AG08396 (cell line): ENCODE results near the gene PABPN1.

Source experiments
- DNase-seq: peaks from one replicate; pipeline ENCODE4 v3.0.0; 2012; ENCODE audit warnings: low spot score, mixed read lengths

The PABPN1 gene

DNA sequence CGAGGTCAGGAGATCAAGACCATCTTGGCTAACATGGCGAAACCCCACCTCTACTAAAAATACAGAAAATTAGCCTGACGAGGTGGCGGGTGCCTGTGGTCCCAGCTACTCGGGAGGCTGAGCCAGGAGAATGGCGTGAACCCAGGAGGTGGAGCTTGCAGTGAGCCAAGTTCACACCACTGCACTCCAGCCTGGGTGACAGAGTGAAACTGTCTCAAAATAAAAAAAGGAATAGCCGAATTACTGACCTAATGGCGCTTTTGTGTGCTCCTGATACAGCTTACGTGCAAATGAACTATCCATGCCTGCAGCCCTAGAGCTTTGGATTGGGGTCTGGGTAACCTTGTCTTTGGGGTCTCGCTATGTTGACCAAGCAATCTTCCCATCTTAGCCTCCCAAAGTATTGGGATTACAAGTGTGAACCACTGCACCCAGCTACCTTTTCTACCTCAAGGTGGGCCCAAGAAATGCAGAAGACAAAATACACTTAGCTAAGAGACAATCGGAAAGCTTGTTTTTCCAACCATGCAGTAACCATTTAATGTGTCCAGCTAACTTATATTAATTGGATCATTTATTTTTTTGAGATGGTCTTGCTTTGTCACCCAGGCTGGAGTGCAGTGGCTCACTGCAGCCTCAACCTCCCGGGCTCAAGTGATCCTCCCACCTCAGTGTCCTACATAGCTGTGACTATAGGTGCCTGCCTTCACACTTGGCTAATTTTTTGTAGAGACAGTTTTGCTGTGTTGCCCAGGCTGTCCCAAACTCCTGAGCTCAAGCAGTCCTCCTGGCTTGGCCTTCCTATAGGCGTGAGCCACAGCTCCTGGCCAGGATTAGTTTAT lies 5.5 kb downstream of the PABPN1 start:
- no peak for DNase-seq

DNA sequence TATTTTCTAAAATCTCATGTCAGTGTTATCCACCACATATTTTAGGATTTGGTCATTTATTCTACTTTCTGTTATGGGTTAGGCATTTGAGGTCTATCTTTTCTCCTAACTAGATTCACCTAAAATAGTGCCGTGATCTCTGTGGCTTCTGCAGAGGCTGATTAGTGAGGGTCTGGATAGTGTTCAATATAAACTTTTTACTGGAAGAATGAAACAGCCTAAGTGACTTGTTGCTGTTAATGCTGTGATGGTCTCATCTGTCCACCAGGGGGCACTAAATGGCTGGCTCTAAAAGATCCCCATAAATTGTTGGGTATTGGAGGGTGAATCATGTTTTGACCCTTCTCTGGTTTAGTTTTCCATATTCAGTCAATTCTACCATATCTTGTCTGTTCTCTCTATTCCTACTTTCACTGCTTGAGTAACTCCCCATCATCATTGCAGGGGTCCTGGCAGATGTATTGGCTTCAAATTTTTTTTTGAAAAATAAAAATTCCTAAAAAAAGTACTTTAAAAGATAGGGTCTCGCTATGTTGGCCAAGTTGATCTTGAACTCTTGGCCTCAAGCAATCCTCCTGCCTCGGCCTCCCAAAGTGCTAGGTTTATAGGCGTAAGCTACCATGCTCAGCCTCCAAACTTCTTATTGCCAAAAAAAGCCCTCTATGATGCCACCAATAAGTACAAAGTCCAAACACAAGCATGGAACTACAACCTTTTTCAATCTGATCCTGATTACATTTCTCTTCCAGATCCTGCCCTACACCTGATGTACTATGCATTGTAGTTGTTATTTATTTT lies 6.9 kb downstream of the PABPN1 start:
- DNase-seq = peak; percentile 81

DNA sequence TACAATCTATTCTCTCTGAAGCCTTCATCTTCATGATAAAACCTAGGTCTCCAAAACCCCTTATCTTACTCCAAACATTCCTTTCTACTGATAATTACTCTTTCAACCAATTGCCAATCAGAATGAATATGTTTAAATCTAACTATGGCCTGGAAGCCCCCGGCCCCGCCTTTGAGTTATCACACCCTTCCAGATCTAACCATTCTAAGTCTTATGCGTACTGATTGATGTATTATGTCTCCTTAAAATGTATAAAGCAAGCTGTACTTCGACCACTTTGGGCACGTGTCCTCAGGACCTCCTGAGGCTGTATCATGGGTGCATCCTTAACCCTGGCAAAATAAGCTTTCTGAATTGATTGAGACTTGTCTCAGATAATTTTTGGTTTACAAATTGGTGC lies 14.4 kb downstream of the PABPN1 start:
- no peak for DNase-seq

DNA sequence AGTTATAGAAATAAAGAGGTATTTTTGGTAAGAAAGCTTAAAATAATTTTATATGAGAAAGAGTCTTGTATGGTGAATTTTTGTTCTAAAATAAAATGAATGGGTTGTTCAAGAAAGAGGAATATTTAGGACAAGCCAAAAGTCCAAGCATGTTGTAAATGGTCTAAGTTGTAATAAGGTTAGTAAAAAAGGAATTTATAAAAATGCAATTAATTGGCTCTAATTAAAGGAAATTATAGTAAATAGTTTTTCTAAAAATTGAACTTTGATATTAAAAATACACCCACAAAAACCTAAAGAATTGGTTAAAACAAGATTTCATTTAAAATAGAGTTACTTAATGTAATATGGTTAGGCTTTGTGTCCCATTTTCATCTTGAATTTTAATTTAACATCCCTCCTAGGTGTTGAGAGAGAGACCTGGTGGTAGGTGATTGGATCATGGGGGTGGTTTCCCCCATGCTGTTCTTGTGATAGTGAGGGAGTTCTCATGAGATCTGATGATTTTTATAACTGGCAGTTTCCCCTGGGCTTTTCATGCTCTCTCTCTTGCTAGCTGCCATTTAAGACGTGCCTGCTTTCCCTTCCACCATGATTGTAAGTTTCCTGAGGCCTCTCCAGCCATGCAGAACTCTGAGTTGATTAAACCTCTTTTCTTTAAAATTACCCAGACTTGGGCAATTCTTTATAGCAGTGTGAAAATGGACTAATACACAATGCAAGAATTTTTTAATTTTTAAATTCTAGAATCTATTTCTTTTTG lies 18.4 kb downstream of the PABPN1 start:
- DNase-seq = no peak

DNA sequence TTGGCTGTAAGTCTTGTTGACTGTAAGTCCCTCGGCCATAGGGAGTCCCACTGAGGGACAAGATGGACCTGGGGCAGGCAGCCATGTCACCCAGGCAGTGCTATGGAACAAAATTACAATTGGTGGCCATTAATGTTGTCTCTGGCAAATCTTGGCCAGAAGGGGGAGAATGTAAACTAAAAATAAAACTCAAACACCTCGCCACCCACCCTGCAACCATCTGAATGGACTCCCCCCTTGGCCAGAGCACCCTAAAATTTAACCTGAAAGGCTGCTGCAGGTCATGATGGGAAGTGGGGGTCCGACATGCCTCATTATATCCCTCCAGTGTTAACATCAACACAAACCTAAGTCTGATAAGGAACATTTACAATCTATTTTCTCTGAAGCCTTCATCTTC lies 23.2 kb downstream of the PABPN1 start:
- DNase-seq = peak; percentile 3

DNA sequence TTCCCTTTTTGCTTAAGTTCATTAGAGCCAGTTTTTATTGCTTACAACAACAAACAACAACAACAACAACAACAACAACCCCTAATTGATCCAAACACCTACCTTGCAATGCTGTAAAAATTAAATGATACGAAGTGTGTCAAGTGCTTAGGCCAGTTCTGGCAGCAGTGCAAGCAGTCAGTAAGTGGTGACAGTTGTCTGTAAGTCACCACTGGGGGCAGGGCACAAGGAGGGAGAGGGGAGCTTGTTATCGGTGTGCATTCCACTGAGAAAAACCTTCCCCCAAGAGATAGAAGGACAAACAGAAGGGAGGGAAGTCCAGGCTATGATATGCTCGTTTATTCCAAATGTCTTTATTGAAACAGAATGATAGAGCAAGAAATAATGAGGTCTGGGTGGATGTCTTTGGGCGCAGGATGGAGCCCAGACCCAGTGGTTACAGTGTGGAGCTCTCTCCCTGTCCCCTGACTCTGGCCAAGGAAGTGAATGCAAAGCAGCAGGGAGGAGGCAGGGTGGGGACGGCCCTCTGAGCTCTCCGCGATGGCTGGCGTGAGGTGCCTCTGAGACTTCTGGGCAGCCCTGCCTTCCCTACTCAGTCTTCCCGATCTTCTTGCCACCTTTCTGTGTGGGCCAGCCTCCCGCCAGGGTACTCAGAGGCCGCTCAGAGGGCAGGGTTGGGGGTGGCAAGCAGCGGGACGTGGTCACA lies 24.9 kb downstream of the PABPN1 start:
- DNase-seq = peak; percentile 5

DNA sequence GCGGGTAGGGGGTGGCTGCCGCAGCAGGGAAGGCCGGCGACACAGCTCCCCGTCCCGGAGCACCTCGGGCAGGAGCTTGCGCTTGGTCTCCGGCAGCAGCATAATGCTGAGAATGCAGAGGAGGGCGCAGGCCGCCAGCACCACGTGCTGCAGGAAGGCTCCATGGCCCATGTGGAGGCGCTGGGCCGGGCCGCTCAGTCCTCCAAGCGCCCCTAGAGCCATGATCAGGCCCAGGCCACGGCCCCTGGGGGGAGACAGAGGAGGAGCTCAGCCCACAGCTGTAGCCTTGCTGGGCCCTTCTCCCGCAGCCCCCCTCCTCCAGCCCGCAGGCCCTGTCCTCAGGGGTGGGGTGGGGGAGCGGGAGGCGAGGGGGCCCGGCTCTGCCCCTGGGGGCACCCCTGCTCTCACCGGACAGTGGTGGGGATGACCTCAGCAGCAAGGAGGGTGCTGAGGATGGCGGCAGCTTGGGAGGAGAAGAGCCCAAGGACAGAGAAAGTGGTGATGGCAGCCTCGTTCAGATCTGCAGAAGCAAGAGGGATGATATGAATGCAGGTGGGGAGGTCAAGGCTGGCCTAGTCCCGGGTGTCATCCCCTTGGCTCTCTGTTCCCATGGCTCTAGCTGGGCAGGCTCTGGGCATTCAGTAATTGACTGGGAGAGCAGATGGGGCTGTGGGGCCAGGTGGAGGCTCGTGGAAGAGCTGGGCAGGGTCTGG lies 25.6 kb downstream of the PABPN1 start:
- peak; percentile 3 for DNase-seq

DNA sequence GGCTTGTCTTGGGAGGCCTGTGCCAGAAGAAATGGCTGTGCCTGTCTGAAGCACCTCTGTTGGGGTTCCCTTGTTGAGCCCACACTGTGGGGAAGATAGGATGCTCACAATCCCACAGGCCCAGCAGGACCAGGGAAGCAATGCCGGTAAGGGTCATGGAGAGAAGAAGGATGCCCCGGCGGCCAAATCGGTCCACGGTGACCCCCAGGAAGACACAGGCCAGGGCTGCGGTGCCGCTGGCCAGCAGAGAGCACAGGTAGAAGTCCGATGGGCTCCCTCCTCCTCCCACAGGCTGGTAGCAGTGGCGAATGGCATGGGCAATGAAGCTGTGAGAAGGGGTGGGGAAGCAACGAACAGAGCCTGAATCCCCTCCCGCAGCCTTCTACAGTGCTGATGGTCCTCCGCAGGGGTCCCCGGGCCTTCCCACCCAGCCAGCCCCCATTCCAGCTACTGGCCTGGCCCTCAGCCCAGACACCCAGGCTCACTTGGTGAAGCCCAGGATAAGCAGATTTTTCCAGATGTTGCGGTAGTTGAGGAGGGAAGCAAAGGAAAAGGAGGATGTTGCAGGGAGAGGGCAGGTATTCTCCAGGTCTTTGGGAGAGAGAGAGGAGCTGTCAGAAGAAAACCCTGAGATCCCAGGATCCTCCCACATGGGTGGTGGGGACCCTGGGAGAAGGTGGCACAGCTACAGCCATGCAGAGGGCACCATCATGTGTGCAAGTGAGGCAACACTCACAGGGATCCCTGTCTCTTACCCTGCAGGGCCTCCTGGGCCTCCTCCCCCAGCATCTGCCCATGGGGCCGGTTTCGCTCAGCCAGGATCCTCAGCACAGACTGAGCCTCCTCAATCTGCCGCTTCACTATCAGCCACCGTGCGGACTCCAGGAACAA lies 26.4 kb downstream of the PABPN1 start:
- DNase-seq = peak; percentile 7

DNA sequence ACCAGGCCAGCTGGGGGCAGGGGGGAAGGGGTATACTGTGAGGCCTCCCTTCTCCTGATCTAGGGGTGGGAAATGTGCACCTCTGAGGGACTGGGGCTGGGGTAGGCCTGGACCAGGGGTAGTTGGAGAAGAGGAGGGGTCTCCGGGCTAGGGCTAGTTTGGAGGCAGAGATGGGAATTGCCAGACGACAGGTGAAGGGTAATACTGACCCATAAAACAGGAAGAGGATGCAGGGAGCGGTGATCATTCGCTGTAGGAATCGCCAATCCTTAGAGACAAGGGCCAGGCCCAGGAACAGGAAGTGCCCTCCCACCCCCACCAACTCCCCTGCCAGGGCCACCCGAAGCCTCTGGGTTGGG lies 27.0 kb downstream of the PABPN1 start:
- DNase-seq = peak; percentile 4

DNA sequence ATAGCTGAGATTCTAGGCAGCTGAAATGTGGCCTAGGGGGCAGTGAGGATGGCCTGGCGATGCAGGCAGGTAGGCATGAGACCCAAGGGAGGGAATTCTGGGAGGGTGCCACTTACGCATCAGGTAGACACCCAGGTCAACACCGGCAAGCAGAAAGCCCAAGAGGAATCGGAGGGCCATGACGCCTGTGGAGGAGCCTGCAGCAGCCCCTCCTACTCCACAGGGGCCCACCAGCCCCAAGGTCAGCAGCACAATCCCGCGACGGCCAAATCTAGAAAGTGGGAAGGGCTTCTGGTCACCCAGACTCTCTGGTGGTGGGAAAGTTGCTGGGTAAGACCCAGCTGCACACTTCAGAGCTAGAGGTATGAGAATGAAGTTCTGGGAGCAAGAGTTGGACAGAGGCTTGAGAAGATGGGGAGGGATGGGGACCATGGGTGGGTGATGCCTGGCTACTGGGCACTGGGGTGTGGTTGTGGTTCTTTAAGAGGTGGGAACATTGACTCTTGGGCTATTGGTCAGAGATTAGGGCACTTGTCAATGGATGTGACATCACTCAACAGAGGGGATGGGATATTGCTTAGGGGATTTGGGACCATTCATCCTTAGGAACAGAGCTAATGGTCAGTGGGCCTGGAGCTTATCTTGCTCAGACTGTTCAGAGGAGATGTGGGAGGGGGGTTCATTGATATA lies 28.0 kb downstream of the PABPN1 start:
- DNase-seq = peak; percentile 5

DNA sequence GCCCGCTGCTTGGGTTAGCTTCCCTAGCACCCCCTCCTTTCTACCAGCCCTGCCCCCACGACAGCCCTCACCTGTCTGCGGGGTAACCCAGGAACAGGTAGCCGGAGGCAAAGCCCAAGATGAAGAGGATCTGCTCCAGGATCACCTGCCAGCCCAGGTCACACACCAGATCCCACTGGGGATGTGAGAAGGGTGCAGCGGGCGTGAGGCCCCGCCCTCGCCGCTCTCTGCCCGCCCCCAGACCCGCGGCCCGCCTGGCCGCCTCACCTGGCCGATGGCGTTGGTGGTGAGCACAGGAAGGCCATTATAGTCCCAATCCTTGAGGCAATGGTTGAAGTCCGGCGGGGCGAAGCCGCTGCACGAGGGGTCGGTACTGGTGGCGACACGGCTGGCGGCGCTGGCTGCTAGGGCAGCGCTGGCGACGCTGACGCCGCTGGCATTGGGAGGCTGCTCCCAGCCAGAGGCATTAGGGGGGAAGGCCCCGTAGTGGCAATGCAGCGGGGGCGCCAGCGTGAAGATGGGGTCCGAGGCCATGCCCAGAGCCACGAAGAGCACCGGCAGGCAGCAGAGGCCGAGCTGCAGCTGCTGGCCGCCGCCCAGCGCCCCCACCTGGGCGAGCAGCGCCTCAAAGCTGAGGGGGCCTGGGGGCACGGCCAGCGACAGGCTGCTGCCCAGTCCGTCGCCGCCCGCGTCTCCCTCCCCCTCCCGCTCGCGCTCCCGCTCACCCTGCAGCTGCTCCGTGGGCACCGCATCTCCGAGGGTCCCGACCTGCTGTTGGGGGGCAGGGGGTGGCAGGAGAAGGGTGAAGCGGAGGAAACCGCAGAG lies 30.6 kb downstream of the PABPN1 start:
- DNase-seq = peak; percentile 33

DNA sequence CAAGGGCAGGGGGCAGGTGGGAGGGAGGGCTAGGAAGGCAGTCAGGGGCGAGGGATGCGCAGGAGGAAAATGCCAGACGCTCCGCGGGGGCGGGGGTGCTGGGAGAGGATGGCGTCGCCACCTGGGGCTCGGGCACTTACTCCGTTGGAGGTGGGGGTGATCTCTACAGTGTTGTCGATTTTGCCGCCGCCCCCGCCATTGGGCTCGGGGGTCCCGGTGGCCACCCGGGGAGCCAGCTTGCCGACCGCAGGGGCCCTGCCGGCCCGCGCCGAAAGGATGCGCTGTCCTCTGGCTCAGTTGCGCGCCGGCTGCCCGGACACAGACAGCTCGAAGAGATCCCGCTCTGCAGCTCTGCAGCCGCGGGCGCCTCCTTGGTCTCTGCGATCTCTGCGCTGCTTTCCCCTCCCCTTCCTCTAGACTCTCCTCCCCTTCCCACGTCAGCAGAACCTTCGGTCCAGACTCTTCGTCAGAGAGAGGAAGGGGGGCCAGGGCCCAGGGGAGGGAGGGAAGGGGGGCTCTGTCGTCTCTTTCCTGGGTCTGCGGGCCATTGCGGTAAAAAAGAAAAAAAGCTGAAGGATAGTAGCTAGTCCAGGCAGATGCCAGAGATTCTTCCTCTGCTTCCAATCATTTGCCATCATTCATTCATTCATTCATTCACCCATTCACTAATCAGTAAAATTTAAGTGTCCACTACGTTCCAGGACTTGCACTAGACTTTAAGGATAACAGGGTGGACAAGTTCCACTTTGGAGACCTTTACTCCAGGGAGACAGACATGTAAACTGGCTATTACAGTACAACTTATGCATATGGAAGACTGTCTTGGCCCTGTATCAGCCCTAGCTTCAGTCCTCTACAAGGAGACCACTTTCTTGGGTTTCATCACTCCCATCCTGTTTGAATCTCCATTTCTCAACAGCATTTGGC lies 31.5 kb downstream of the PABPN1 start, which contains the start of gene SLC22A17:
TSS of gene SLC22A17 (minus strand) at position 382 of the 927 bp plus-strand sequence.
- peak; percentile 93 for DNase-seq

DNA sequence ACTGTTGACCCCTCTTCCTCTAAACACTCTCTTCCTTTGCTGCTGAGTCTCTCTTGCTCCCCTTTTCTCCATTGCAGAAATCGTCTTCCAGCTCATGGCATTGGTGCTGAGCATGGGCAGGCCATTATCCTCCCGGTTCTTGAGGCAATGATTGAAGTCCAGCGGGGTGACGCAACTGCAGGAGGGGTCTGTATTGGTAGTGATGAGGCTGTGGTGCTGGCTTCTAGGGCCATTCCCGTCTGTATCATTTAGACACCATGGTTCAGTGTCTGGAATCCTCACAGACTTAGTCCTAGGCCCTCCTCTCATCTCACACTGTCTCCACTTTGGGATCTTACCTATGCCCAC lies 32.1 kb downstream of the PABPN1 start:
- DNase-seq = no peak

DNA sequence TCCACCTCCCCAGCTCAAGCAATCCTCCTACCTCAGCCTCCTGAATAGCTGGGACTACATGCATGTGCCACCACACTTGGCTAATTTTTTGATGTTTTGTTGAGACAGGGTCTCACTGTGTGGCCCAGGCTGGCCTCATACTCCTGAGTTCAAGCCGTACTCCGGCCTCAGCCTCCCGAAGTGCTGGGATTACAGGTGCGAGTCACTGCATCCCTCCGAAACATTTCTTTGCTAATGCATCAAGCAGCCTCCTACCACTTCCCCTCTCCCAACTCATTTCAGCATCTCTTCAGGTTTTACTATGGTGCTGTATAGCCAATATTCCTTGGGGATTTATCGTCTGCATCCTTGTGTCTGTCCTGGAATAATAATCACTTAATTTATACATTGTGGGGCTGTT lies 33.7 kb downstream of the PABPN1 start:
- DNase-seq = no peak

DNA sequence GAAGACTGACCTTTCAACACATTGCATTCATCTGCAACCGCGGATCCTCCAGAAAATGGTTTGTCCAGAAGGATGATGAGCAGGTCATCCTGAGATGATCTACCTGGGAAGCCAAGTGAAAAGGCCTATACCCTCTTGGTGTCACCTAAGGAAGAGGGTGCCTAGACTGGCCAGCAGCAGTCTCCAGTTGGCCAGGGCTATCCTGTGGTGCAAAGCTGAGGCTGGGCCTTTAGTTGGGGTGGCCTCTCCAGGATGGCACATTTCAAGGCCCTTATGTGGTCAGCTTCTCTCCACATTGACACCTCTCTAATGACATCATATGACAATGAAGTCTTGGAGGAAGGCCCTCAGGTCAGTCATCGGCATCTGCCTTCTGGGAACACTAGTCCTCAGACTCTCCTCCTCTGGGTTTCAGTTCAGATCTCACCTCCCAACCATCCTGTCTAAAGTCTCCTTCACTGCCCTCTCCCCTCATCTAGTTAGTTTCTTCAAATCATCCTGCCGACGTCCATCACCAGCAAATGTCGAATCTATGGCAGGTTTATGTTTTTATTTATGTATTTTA lies 34.7 kb downstream of the PABPN1 start:
- DNase-seq = no peak

DNA sequence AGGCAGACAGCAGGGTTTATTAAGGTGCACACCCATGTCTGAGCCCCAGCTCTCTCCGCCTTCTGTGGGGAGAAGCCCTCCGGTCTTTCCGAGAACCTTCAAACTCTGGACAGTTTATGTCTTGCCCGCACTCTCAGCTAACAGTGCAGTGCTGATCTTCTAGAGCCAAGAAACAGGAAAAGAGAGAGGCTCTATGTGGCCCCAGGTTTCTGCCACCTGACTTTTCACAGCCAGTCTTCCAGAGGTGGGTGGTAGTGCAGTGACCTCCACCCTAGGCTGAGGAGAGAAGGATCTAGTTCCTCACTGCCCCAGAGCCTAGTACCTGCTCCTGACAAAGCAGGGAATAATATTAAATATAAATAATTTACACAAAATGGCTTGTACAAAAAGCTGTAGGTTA lies 35.4 kb downstream of the PABPN1 start:
- no peak for DNase-seq

DNA sequence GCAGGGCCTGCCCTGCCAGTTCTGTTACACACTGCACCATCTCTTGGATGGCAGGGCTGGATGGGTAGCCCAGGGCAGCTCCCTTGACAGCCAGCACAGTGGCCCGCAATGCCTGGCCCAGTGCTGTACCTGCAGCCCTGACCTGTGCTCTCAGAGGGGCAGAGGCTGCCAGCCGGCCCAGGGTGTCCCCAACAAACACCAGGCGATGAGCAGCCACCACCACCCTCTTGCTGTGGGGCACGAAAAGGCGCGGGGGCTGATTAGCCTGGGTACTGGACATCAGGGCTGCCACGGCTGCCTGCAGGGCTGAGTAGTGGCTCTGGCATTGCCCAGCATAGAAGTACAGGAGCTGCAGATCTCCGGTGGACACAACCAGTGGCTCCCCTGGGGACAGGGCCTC lies 36.0 kb downstream of the PABPN1 start:
- no peak for DNase-seq
